ENCODE measurements around the gene KCNA1.

KCNA1 gene

GRCh38 chr12:4911316-4911994, 1.8 kb downstream of the KCNA1 start:
- DNase-seq, result peak in 1 of 2 experiments; percentile 68

GRCh38 chr12:4914720-4915119, 5.0 kb downstream of the KCNA1 start:
- no peak for DNase-seq

- DNase-seq, result no peak
Measured at GRCh38 chr12:4915752-4916151, 6.0 kb downstream of the KCNA1 start.

- DNase-seq, result no peak
Measured at GRCh38 chr12:4918950-4919660, 9.4 kb downstream of the KCNA1 start.

GRCh38 chr12:4932576-4932975, 22.9 kb downstream of the KCNA1 start:
- no peak for DNase-seq

GRCh38 chr12:4933411-4933810, 23.7 kb downstream of the KCNA1 start:
- no peak for DNase-seq

GRCh38 chr12:4934407-4935035, 24.8 kb downstream of the KCNA1 start:
- DNase-seq, result peak; percentile 4 to 62

- no peak for DNase-seq
Measured at GRCh38 chr12:4938900-4939299, 29.2 kb downstream of the KCNA1 start.

- DNase-seq, result peak; percentile 93 to 99
Measured at GRCh38 chr12:4939418-4940023, 29.8 kb downstream of the KCNA1 start.

DNA sequence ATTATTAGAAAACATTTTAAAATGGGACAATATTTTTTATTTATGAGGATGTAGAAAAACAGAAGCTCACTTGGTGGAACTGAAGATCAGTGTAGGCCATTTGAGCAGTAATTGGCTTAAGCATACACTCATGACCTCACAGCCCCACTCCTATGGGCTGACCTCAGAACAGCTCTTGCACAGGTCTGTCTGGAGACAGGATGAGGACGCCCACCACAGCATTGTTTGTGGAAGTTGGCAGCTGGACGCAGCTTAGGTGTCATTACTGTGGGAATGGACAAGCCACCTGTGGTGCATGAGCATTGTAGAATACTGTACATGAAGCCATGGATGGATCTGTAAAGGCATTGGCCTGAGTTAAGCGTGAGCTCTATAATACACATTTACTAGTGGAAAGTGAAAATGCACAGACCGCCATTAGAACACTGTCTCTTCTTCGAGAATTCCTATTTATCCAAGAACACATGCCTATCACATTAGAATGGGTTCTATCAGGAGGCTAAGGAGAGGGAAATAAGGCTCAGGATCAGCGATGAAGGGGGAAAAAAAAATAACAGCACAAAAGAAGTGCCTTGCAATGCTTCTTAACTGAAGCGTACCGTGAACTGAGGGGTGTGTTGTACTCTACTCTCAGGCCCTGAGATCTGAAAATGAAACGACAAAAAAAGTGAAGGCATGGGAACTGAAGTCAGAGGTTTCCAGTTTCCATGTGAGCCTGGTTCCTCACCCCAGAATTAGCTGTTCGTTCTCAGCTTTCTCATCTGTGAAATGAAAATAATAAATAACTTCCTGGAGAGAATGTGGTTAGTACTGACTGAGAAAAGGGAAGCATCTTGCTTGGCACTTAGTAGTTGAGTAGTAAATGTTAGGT, 33.6 kb downstream of the KCNA1 start:
- DNase-seq, result no peak

GRCh38 chr12:4943938-4944284, 34.2 kb downstream of the KCNA1 start:
- no peak for DNase-seq

- no peak for DNase-seq
Measured at GRCh38 chr12:4947253-4947652, 37.5 kb downstream of the KCNA1 start.

DNA sequence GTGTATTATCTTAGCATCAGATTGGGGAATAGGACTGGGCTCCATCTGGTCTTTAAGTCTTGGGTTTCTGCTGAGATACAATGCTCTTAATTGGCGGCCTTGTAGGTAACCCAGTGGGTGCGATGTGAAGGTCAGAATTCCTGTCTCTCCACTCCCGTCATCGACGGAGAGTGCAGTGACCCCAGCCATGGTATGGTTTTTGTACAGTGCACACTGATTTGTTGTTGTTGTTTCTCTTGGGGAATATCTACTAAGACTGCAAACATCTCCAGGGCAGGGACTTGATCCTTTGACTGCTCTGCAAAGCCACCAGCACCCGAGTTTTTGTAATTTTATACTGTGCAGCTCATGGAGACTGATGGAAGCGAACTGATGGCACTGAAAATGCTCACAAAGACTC, 41.4 kb downstream of the KCNA1 start:
- DNase-seq, result no peak

GRCh38 chr12:4951601-4952000, 41.9 kb downstream of the KCNA1 start:
- no peak for DNase-seq

GRCh38 chr12:4954621-4955354, 45.1 kb downstream of the KCNA1 start:
- no peak for DNase-seq

- no peak for DNase-seq
Measured at GRCh38 chr12:4956054-4956453, 46.3 kb downstream of the KCNA1 start.

DNA sequence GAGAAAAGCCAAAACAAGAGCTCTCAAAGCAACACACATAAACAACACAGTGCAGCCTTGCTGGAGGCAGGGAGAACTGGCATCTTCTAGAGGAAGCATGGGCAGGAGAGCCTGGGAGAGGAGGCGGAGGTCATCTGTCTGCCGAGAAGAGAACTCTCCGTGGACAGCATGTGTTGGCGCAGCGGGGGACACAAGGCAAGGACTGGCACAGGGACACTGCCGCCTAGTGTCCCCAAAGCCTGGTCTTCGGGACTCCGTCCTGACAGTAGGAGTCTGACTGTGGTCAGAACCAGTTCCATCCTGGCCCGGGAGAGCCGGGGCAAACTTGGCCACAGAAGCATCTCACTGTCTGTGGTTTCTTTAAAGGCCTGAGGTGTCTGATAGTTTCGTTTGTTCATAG, 47.3 kb downstream of the KCNA1 start:
- DNase-seq, result no peak

- no peak for DNase-seq
Measured at GRCh38 chr12:4957761-4958160, 48.1 kb downstream of the KCNA1 start.

- no peak for DNase-seq
Measured at GRCh38 chr12:4958697-4959375, 49.1 kb downstream of the KCNA1 start.

DNA sequence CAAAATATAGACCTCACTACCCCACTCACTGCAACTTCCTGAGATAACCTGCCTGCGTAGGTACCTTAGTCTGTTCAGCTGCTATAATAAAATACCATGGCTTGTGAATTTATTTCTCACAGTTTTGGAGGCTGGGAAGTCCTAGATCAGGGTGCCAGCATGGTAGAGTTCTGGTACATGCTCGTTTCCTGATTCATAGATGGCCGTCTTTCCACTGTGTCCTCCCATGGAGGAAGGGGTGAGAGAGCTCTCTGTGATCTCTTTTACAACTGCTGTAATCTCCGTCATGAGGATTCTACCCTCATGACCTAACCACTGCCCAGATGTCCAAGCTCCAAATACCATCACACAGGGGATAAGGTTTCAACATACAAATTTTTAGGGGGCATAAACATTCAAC, 49.7 kb downstream of the KCNA1 start:
- DNase-seq, result no peak

GRCh38 chr12:4960030-4960429, 50.3 kb downstream of the KCNA1 start:
- DNase-seq, result peak; percentile 61 to 87

DNA sequence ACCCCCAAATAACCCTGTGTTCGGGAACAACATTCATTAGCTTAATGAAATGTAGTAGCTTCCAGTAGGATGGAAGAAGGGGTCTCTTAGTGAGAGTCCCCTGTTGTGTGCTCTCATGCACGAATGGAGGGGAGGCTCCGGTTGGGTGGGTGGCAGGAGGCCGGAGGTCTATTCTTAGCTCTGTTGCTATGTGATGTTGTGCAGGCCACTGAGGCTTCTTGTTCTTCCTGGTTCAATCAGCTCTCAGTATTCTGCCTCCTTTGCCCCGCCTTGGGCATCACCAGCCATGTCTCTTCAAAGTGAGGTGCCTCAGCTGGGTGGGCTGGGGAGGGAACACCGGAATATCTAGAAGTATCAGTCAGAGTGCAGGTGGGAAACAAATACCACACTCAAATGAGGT, 50.8 kb downstream of the KCNA1 start:
- DNase-seq, result no peak

Data from NCI-H2081 (cell line).